GM18519 (cell line): Measurements from ENCODE around the gene MGAT4A.
"Not testable (repeated sequence)": the region's sequence is repeated elsewhere in the genome, so short reads cannot be mapped to it uniquely, and the experiment has no call there.

Experiments used
- ATAC-seq: cut with Tn5 transposase; IDR thresholded peaks from one replicate; pipeline ENCODE4 v1.9.1; 2021; ENCODE audit warnings: mild to moderate bottlenecking, moderate library complexity; ENCODE audit not compliant: unreplicated experiment, low FRiP score

The MGAT4A gene

GRCh38 chr2:98608962-98609604 lies 121.8 kb downstream of the MGAT4A start:
- no peak for ATAC-seq

GRCh38 chr2:98608116-98608961 lies 122.6 kb downstream of the MGAT4A start, which contains the start of the genes COA5 and UNC50:
TSS of gene COA5 (minus strand) at chr2:98608512. CDS start at chr2:98608405, 107 bp downstream.
TSS of gene UNC50 (plus strand) at chr2:98608589. CDS start at chr2:98609760, 1,171 bp downstream.
- peak; percentile 62 for ATAC-seq

- ATAC-seq: no peak
Observed at GRCh38 chr2:98607741-98608115, 123.2 kb downstream of the MGAT4A start.

DNA sequence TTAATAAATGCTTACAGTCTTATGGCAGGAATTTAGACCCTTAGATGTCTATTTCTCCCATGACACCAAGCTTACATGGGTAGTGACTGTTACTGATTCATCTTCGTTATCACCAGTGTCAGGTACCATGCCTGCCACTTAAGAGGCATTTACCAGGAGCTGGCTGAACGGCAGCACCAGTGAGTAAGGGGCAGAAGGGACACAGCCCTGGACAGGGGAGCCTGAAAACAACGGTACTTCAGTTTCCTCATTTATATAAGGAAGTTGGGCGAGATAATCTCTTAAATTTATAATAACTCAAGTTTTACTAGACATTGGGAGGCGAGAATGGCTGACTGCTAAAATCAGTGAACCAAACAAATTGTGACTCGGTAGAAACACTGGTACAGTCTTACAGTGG lies 123.8 kb downstream of the MGAT4A start:
- ATAC-seq: no peak

- no peak for ATAC-seq
Observed at GRCh38 chr2:98606431-98606830, 124.5 kb downstream of the MGAT4A start.

DNA sequence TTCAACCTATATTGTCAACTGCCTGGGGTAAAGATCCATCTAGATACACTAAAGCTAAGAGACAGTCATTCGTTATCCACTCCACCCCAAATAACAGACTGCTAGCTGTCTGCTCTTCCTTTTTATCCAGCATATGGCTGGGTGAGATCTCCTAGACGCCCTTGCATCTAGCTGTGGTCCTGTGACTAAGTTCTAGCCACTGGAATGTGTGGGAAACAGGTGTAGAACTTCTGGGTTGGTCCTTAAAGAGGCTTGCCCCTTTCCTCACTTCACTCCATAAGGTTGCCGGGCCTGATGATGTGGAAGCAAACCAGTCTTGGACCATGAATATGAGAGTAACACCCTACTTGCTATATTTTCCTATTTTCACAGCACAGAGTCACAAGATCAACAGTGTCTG lies 125.9 kb downstream of the MGAT4A start:
- ATAC-seq: no peak

DNA sequence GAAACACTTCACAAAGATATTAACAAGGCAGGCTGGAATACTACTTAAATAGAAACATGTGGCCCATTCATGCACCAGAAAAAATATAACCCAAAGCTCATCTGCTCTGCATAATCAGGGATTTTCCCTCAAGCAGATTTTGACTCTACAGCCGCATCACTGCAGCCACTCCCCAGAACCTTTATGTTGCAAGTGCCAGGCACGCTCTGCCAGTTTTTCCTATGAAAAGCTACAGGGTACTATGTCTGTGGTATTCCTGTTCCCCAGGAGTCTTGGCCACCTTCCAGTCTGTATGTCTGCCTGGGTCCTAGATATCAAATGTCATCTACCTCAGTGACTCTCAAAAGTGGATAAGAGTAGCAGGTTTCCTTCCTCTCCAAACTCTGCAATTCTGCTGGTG lies 126.4 kb downstream of the MGAT4A start:
- no peak for ATAC-seq

DNA sequence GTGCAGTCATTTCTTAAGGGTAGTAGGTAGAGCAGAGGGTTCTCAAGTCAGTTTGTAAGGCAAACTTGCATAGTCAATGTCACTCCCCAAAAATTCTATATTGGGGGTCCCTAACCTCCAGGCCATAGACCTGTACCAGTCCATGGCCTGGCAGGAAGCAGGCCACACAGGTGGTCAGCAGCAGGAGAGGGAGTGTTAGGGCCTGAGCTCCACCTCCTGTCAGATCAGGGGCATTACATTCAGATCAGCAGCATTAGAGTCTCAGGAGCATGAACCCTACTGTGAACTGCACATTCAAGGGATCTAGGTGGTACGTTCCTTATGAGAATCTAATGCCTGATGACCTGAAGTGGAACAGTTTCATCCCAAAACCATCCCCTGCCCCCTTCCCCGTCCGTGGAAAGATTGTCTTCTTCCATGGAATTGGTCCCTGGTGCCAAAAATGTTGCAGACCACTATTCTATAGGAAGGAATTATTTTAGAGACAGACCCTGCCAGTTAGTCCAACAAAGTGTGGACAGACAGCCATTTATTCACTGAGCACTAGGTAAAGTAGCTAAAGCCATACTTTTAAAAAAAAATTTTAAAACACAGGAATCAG lies 129.3 kb downstream of the MGAT4A start:
- ATAC-seq: no peak

- ATAC-seq: no peak
Observed at GRCh38 chr2:98598781-98599428, 132.0 kb downstream of the MGAT4A start.

DNA sequence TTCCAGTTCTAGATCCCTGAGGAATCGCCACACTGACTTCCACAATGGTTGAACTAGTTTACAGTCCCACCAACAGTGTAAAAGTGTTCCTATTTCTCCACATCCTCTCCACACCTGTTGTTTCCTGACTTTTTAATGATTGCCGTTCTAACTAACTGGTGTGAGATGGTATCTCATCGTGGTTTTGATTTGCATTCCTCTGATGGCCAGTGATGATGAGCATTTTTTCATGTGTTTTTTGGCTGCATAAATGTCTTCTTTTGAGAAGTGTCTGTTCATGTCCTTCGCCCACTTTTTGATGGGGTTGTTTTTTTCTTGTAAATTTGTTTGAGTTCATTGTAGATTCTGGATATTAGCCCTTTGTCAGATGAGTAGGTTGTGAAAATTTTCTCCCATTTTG lies 136.3 kb downstream of the MGAT4A start:
- not testable (repeated sequence) for ATAC-seq

DNA sequence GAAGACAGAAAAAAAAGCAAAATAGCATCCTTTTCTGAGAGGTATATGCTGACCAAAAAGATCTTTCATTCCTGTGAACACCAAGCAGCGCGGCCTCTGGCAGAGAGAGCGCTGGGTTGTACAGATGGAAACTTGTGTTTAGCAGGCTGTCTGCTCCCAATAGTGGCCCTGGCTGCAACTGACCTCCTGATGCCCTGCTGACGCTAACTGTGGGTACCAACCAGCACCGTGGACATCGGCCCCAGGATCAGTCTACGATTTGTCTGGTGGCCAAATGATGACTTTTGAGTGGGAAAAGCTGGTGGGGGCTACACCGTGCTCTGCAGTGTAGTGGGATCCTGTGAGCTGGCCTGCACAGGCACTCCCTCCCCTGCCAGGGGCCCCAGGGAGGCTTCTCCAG lies 138.4 kb downstream of the MGAT4A start:
- no peak for ATAC-seq

DNA sequence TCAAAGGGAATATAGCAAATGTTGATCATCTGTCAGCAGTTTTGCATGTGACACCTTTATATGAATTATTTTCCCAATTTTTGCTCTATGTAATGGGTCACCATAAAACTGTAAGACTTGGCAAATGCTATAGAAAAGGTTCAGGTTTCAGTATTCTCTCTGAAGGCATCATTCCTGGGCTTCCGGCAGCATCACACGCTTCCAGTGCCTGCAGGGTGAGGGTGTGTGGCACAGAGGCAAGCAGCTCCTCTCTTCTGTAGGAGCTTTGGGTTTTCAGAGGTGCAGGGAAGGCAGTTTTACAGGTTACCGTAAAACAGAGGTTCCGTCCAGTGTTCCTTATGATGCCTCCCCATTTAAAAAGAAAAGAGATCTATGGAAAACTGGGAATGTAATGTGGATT lies 141.4 kb downstream of the MGAT4A start:
- ATAC-seq: no peak

GRCh38 chr2:98588880-98589431 lies 142.0 kb downstream of the MGAT4A start:
- no peak for ATAC-seq

DNA sequence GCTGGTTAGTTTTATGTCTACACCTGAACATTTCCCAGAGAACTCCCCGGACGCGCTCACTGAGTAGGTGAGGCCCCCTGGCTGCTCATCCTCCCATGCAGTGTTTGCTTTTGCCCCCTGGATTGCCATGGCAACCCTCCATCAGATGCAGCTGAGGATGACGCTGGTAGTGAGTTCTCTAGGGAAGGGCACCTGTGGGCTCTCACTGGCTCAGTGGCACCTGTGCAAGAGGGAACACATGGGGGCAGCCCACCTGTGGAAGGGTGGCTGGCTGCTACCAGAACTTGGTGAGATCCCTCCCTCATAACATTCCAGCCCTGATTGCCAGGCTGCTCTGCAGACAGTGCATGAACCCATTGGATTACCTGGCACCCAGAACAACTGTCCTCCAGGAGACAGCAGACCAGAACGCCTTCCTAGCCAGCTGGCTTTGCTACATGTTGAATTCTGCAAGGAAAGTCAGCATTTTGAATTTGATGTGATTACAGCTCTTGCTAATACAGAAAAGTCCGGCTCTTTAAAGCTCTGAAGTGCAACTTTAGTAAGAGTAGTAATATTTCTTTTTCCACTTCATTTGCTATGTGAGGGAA lies 144.3 kb downstream of the MGAT4A start:
- no peak for ATAC-seq

- no peak for ATAC-seq
Observed at GRCh38 chr2:98585386-98585785, 145.5 kb downstream of the MGAT4A start.

DNA sequence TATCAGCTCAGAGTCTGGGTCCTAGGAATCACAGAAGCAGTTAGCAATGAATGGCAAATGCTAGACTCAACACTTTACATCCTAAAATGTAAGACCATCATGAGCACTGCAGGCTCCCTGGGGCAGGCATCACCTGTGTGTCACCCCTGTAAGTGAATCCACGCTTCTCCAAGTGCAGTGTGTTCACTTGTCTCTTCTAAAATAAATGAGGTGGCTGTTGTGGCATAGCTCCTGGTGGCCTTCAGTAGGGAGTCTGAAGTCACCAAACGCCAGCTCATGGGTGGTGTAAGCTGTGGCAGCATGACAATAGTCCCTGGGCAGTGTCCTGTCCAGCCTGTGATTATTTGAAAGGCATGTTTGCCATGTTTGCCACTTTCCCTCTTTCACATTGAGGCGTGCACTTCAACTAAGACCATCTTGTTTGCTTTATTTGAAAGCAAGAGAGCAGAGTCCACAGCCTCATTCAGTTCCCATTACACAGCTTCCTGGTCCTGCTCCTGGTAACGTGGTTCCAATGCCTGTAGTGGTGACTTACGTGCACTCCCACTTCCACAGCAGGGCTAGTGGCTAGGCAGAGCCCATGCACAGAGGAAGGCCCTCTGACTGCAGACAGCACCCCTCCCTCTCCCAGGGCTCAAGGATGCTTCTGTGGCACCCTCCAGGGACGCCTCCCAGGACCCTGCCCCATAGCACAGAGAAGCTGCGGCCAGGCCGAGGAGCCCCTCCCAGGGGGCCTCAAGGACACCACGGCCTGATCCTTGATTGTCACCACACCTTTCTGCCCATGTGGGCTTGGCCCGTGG lies 146.9 kb downstream of the MGAT4A start:
- ATAC-seq: no peak

DNA sequence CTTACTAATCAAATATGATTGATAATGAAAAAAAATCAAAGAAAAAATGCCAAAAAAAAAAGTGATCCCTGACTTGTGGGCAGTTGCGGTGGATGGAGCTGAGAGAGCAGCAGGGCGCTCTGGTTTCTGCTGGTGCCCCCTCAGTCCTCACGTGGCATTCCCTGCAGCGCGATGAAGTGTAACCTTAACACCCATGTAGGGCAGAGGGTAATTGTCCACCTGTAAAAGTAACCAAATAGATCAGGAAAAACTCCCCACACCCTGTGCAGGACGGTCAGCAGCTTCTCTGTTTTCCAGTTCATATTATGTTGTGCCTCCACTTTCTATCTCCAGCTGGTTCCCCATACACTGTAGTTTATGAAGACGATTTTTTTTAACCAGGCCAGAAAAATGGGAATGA lies 147.7 kb downstream of the MGAT4A start:
- ATAC-seq: no peak

DNA sequence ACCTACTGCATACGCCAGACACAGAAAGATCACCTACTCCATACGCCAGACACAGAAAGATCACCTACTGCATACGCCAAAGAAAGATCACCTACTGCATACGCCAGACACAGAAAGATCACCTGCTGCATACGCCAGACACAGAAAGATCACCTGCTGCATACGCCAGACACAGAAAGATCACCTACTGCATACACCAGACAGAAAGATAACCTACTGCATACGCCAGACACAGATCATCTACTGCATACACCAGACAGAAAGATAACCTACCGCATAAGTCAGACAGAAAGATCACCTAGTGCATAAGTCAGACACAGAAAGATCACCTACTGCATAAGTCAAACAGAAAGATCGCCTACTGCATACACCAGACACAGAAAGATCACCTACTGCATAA lies 148.4 kb downstream of the MGAT4A start:
- no peak for ATAC-seq

GRCh38 chr2:98580656-98581284 lies 150.2 kb downstream of the MGAT4A start:
- ATAC-seq: no peak
